Measurements from ENCODE around the gene RABGAP1L. TPM values are rescaled to one million over a fixed set of nuclear protein-coding genes. Genes with fewer than 3 reads are reported as not detected.

Gene RABGAP1L
- total and polyA plus RNA-seq, 2 donors (not counting 3 experiments of a cell fraction or from before 2014, with no cell fraction given) = 6.4 to 22.2 TPM

DNA sequence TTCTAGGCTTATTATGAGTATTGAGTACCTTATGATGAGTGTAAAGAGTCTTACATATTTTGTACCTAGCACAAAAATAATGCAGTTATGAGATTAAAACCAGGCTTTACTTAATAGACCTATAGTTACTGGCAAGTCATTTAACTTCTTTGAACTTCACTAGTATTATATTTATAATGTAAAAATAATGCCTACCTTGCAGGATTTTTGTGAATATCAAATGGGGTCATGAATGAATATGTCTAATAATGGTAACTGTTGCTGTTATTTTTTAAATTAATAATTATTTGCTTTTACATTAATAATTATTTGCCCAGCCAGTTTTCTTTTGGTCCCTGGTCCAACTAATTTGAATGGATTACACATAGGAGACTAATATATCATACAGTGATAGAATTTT lies 530.9 kb downstream of the RABGAP1L start:
- DNase-seq (ENCODE audit: low read depth, low spot score) (no peak), FAIRE-seq (no peak)
- H3K79me2 ChIP-seq (ENCODE audit: control insufficient read depth, insufficient read depth, low read length) = no peaks in the 10 kb centered on the region
- no peaks in the 10 kb centered on the region for H3K36me3 ChIP-seq (ENCODE audit: control insufficient read depth in 2 of 2, extremely low read depth in 1 of 2, insufficient read depth in 2 of 2, low read length in 2 of 2)
- no peak overlapping the region for H2AFZ ChIP-seq (ENCODE audit: low read depth, low read length)
- no peaks in the 10 kb centered on the region for H3K4me1 ChIP-seq (ENCODE audit: control insufficient read depth, extremely low read depth, insufficient read depth, low read length)
- H3K27me3 ChIP-seq (ENCODE audit: control insufficient read depth in 2 of 2, insufficient read depth in 2 of 2, low read length in 2 of 2) = no peaks in the 10 kb centered on the region
- no peak overlapping the region for H3K27ac ChIP-seq (ENCODE audit: insufficient read depth, low read depth, low read length)
- no peak overlapping the region for H3K4me3 ChIP-seq (replicated peaks in 1 of 3; ENCODE audit: insufficient read depth in 1 of 3, low read depth in 1 of 3, low read length in 3 of 3)
- no peaks in the 10 kb centered on the region for H3K9me3 ChIP-seq (replicated peaks; ENCODE audit: control insufficient read depth, insufficient read depth, low read length)
- H4K20me1 ChIP-seq (replicated peaks; ENCODE audit: control insufficient read depth, extremely low read depth, insufficient read depth, low read length) = no peaks in the 10 kb centered on the region
- dilution Hi-C loops (cut with MboI; ENCODE audit: extremely low pct_ligation_motif_present, low sequenced_read_pairs) = no loop called here
- intact Hi-C loops (cut with micrococcal nuclease) = loop anchor here (1.0 kb wide), 1 partner anchor 13 kb away; no protein-coding TSS in a partner anchor
- H3K9ac ChIP-seq (replicated peaks; ENCODE audit: extremely low read depth, insufficient read depth, low read length) = no peak overlapping the region
- ChIA-PET POLR2A (no interaction called here), CTCF (interaction anchor here (1.0 kb wide), 1 partner anchor 36 kb away, joined by 3 read pairs; no protein-coding TSS in a partner anchor)
- H3K9me1 ChIP-seq (replicated peaks; ENCODE audit: control insufficient read depth, extremely low read depth, insufficient read depth, low read length) = no peaks in the 10 kb centered on the region
- H3K4me2 ChIP-seq (ENCODE audit: insufficient read depth, low read length) = no peak overlapping the region
- no TSS peak for BruUV-seq (replicated peaks)
- TF ChIP-seq, protein P1, sequence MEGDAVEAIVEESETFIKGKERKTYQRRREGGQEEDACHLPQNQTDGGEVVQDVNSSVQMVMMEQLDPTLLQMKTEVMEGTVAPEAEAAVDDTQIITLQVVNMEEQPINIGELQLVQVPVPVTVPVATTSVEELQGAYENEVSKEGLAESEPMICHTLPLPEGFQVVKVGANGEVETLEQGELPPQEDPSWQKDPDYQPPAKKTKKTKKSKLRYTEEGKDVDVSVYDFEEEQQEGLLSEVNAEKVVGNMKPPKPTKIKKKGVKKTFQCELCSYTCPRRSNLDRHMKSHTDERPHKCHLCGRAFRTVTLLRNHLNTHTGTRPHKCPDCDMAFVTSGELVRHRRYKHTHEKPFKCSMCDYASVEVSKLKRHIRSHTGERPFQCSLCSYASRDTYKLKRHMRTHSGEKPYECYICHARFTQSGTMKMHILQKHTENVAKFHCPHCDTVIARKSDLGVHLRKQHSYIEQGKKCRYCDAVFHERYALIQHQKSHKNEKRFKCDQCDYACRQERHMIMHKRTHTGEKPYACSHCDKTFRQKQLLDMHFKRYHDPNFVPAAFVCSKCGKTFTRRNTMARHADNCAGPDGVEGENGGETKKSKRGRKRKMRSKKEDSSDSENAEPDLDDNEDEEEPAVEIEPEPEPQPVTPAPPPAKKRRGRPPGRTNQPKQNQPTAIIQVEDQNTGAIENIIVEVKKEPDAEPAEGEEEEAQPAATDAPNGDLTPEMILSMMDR (IDR thresholded peaks at IDR 0.05; ENCODE audit: extremely low read depth in 1 of 2, insufficient read depth in 1 of 2, low read depth in 1 of 2, low read length in 2 of 2) = no peak
- TF ChIP-seq POLR2A (IDR thresholded peaks at IDR 0.05; ENCODE audit: low read depth, low read length) = no peak
- no peak for TF ChIP-seq EZH2 (IDR thresholded peaks at IDR 0.05; ENCODE audit: borderline replicate concordance, low read depth, low read length, severe bottlenecking)
- no peak for TF ChIP-seq POLR2AphosphoS5 (IDR thresholded peaks at IDR 0.05; ENCODE audit: insufficient read depth, low read depth, low read length)
- TF ChIP-seq JUN (IDR thresholded peaks at IDR 0.05; ENCODE audit: borderline replicate concordance, insufficient read depth, insufficient read length, low read depth) = no peak
- no peak for TF ChIP-seq GATA2 (IDR thresholded peaks at IDR 0.05; ENCODE audit: insufficient read depth, insufficient read length, low read depth, low read length)
- TF ChIP-seq, protein P2, sequence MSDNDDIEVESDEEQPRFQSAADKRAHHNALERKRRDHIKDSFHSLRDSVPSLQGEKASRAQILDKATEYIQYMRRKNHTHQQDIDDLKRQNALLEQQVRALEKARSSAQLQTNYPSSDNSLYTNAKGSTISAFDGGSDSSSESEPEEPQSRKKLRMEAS (IDR thresholded peaks at IDR 0.05; ENCODE audit: insufficient read depth, insufficient read length) = no peak
- no peak for TF ChIP-seq MYC (IDR thresholded peaks at IDR 0.05; ENCODE audit: low read depth, low read length)
- TF ChIP-seq FOS (IDR thresholded peaks at IDR 0.05; ENCODE audit: borderline replicate concordance, insufficient read depth, low read length) = no peak

All from endothelial cell of umbilical vein (primary cell).